ENCODE results near the gene CLCF1. TPM values are rescaled to one million over a fixed set of nuclear protein-coding genes. Genes with fewer than 3 reads are reported as not detected.

The CLCF1 gene
- total and polyA plus RNA-seq, 2 of the 13 experiments (the other 11 are each of a cell fraction or from before 2014, with no cell fraction given) = 0.49 to 0.78 TPM

- TF ChIP-seq ZSCAN31 (CRISPR knock-in tag; IDR thresholded peaks at IDR 0.05; ENCODE audit: low read depth) (no peak; the same call in 1 of the 2 replicates), NR3C1 (CRISPR knock-in tag; IDR thresholded peaks at IDR 0.05) (no peak), MAX (IDR thresholded peaks at IDR 0.05) (peak; percentile 53; the same call in 1 of the 2 replicates), TBX3 (IDR thresholded peaks at IDR 0.05; ENCODE audit: borderline replicate concordance) (no peak), GLI4 (CRISPR knock-in tag; IDR thresholded peaks at IDR 0.05; ENCODE audit: borderline replicate concordance) (no peak), NFYC (CRISPR knock-in tag; IDR thresholded peaks at IDR 0.05) (peak; percentile 63; the same call in 1 of the 2 replicates), ZNF891 (CRISPR knock-in tag; IDR thresholded peaks at IDR 0.05) (no peak), POLR2G (IDR thresholded peaks at IDR 0.05; ENCODE audit: low read depth, low read length) (peak; percentile 80), GTF2F1 (IDR thresholded peaks at IDR 0.05; ENCODE audit: low read length) (no peak), ADNP (CRISPR knock-in tag; IDR thresholded peaks at IDR 0.05) (0 out of 2 replicates have a peak, but pooled peaks have one; percentile 40), ZNF275 (CRISPR knock-in tag; IDR thresholded peaks at IDR 0.05; ENCODE audit: borderline replicate concordance) (no peak), ZNF609 (CRISPR knock-in tag; IDR thresholded peaks at IDR 0.05; ENCODE audit: borderline replicate concordance) (peak; percentile 21; the same call in 1 of the 2 replicates), SUZ12 (IDR thresholded peaks at IDR 0.05; ENCODE audit: low read depth, low read length) (no peak), SMARCC2 (IDR thresholded peaks at IDR 0.05) (no peak), ZNF431 (CRISPR knock-in tag; IDR thresholded peaks at IDR 0.05; ENCODE audit: borderline replicate concordance, low read depth) (0 out of 2 replicates have a peak, but pooled peaks have one; percentile 45), RNF219 (CRISPR knock-in tag; IDR thresholded peaks at IDR 0.05) (no peak), ZC3H13 (CRISPR knock-in tag; IDR thresholded peaks at IDR 0.05) (no peak), ZNF513 (CRISPR knock-in tag; conservative IDR thresholded peaks at IDR 0.05) (no peak)
Measured at GRCh38 chr11:67354075-67355022, 19.0 kb downstream of the CLCF1 start (continued).

Data from HepG2 (cell line).